Activated naive CD4-positive, alpha-beta T cell treated with anti-CD3 and anti-CD28 coated beads, Interleukin-2, amount 10 ng/mL, durations not matched to agents 7 days and 5 days (primary cell): ENCODE data around the gene AHDC1.
"Not testable (repeated sequence)": the region's sequence is repeated elsewhere in the genome, so short reads cannot be mapped to it uniquely, and the experiment has no call there.

Source experiments
- CTCF ChIA-PET: fragments of 350-600 bp; sonication (Branson Sonifier 250); formaldehyde crosslinking; loops from one replicate; lab custom pipeline; 2021; ENCODE audit warnings: antibody characterized with exemption; lab: Charles Lee
- DNase-seq: peaks from one replicate; pipeline ENCODE4 v3.0.0-alpha.2; 2020
- H3K27ac Mint-ChIP-seq: one replicate; pipeline ENCODE4 v1.8.0; 2021; ENCODE audit warnings: mild to moderate bottlenecking, moderate library complexity, mixed read lengths
- H3K27me3 Mint-ChIP-seq: one replicate; pipeline ENCODE4 v1.8.0; 2021; ENCODE audit warnings: mild to moderate bottlenecking, mixed read lengths
- H3K36me3 Mint-ChIP-seq: one replicate; pipeline ENCODE4 v1.8.0; 2021; ENCODE audit warnings: mixed read lengths
- H3K4me1 Mint-ChIP-seq: one replicate; pipeline ENCODE4 v1.8.0; 2021; ENCODE audit warnings: mixed read lengths
- H3K4me3 Mint-ChIP-seq: one replicate; pipeline ENCODE4 v1.8.0; 2021; ENCODE audit warnings: mild to moderate bottlenecking, moderate library complexity, mixed read lengths
- H3K9me3 Mint-ChIP-seq: one replicate; pipeline ENCODE4 v1.8.0; 2021; ENCODE audit warnings: mixed read lengths

AHDC1 gene

DNA sequence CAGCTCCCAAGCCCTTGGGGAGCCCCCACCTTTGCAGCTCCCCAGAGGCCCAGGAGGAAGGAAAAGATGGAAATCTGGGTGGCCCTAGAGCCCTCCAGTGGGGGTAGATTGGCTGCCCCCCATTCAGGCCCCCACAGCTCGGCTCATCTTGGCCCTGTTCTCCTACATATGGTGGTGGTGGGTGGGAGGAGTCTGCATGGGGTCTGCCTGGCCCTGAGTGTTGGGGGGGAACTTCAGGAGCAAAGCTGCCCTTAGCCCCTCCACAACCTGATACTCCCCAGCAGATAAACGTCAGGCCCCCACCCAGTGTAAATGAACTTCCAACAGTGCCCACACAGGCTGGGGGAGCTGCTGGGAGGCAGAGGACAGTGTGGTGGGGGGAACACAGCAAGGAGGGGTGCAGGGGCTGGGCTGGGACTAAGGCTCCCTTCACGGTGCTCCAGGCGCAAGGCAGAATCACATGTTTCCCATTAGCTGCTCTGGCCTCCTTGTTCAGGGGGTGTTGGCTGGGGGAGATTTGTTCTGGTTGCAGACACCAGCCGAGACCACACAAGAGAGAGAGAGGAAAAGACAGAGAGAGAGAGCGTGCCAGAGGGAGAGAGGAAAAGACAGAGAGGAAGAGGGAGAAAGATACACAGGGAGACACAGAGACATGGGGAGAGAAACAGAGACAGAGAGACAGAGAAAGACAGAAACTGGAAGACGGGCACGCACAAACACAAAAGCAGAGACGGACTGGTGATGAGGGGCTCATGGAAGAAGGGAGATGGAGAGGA lies 42.6 kb downstream of the AHDC1 start:
- Mint-ChIP-seq H3K9me3 (no peaks in the 10 kb centered on the region), H3K4me1 (peaks cover 20% of the 10 kb centered on the region), H3K4me3 (no peak overlapping the region), H3K27me3 (no peaks in the 10 kb centered on the region), H3K27ac (no peak overlapping the region), H3K36me3 (peaks cover 3% of the 10 kb centered on the region)
- CTCF ChIA-PET: no interaction called here
- no peak for DNase-seq

GRCh38 chr1:27560268-27561123 lies 43.4 kb downstream of the AHDC1 start:
- Mint-ChIP-seq H3K4me1 (peaks cover 27% of the 10 kb centered on the region), H3K4me3 (no peak overlapping the region), H3K27me3 (no peaks in the 10 kb centered on the region), H3K27ac (no peak overlapping the region), H3K9me3 (no peaks in the 10 kb centered on the region), H3K36me3 (peaks cover 3% of the 10 kb centered on the region)
- no peak for DNase-seq
- CTCF ChIA-PET: interaction anchor here (1.2 kb wide), 1 partner anchor 8 kb away, joined by 5 read pairs; no protein-coding TSS in a partner anchor

GRCh38 chr1:27559466-27560030 lies 44.4 kb downstream of the AHDC1 start:
- CTCF ChIA-PET: interaction anchor here (1.2 to 6.7 kb wide), 2 partner anchors 9 kb away, joined by 5 to 97 read pairs; no protein-coding TSS in a partner anchor
- Mint-ChIP-seq H3K36me3 (peaks cover 3% of the 10 kb centered on the region), H3K27me3 (no peaks in the 10 kb centered on the region), H3K9me3 (no peaks in the 10 kb centered on the region), H3K4me1 (peaks cover 36% of the 10 kb centered on the region), H3K4me3 (no peak overlapping the region), H3K27ac (no peak overlapping the region)
- no peak for DNase-seq

GRCh38 chr1:27557596-27558340 lies 46.2 kb downstream of the AHDC1 start:
- H3K27me3 Mint-ChIP-seq: no peaks in the 10 kb centered on the region
- CTCF ChIA-PET: interaction anchor here (1.3 to 6.7 kb wide), 16 partner anchors 10 to 324 kb away, joined by 3 to 97 read pairs (median 8); partner anchors contain the start of genes AHDC1 and WDTC1
- no peaks in the 10 kb centered on the region for H3K9me3 Mint-ChIP-seq
- no peak overlapping the region for H3K4me3 Mint-ChIP-seq
- peak overlapping the region; percentile 64 for H3K27ac Mint-ChIP-seq
- peaks cover 35% of the 10 kb centered on the region for H3K4me1 Mint-ChIP-seq
- peaks cover 3% of the 10 kb centered on the region for H3K36me3 Mint-ChIP-seq
- no peak for DNase-seq

- no peaks in the 10 kb centered on the region for H3K27me3 Mint-ChIP-seq
- DNase-seq: peak; percentile 83
- H3K4me1 Mint-ChIP-seq: peaks cover 35% of the 10 kb centered on the region
- H3K27ac Mint-ChIP-seq: peak overlapping the region; percentile 84
- no peaks in the 10 kb centered on the region for H3K9me3 Mint-ChIP-seq
- CTCF ChIA-PET: interaction anchor here (0.8 to 6.7 kb wide), 37 partner anchors 9 to 329 kb away, joined by 3 to 97 read pairs (median 5); partner anchors contain the start of genes AHDC1, IFI6, WASF2 and WDTC1
- peaks cover 3% of the 10 kb centered on the region for H3K36me3 Mint-ChIP-seq
- peak overlapping the region; percentile 48 for H3K4me3 Mint-ChIP-seq
Measured at GRCh38 chr1:27556781-27557595, 47.0 kb downstream of the AHDC1 start.

- H3K4me3 Mint-ChIP-seq: peak overlapping the region; percentile 48
- CTCF ChIA-PET: interaction anchor here (0.8 to 6.7 kb wide), 37 partner anchors 8 to 330 kb away, joined by 3 to 97 read pairs (median 5); partner anchors contain the start of genes AHDC1, IFI6, WASF2 and WDTC1
- H3K27ac Mint-ChIP-seq: peak overlapping the region; percentile 84
- peaks cover 4% of the 10 kb centered on the region for H3K36me3 Mint-ChIP-seq
- no peaks in the 10 kb centered on the region for H3K9me3 Mint-ChIP-seq
- no peak for DNase-seq
- H3K4me1 Mint-ChIP-seq: peaks cover 35% of the 10 kb centered on the region
- no peaks in the 10 kb centered on the region for H3K27me3 Mint-ChIP-seq
Measured at GRCh38 chr1:27556435-27556780, 47.5 kb downstream of the AHDC1 start.

DNA sequence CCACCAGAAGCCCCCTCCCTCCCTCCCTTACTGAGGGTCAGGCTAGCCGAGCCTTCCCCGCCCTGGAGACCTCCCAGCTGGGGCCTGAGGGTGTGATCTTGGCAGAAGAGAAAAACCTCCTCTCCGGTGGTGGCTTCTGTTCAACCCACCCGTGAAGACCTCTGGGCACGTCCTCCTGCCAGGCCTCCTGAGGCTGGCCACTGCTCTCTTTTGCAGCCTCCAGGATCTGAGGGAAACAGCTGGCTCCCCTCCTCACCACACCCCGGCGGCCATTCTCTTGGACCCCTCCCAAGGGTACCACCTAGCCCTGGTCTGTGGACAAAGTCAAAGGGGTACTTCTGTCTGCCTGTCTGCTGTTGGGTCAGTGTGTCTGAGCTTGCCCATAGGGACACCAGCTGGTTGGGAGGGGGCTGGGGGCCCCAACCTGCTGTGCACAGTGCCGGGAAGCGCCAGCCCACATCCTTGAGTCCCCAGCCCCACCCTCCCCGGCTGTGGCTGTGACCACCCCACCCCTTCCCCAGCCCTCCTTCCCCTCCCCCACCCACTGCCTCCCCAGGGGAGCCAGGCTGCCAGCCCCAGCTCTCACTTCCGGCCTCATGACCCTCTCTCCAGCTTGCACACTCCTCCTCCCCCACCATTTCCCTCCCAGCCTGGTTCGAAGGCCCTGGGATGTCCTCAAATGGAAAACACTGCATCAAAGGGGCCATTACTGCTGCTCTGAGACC lies 48.1 kb downstream of the AHDC1 start:
- peak; percentile 70 for DNase-seq
- Mint-ChIP-seq H3K27ac (peak overlapping the region; percentile 84), H3K4me1 (peaks cover 35% of the 10 kb centered on the region), H3K4me3 (peak overlapping the region; percentile 19), H3K27me3 (no peaks in the 10 kb centered on the region), H3K9me3 (no peaks in the 10 kb centered on the region), H3K36me3 (peaks cover 7% of the 10 kb centered on the region)
- CTCF ChIA-PET: interaction anchor here (0.8 to 6.7 kb wide), 34 partner anchors 8 to 330 kb away, joined by 3 to 97 read pairs (median 5); partner anchors contain the start of genes AHDC1, IFI6 and WASF2

GRCh38 chr1:27554759-27555699 lies 48.9 kb downstream of the AHDC1 start:
- peaks cover 11% of the 10 kb centered on the region for H3K36me3 Mint-ChIP-seq
- peaks cover 35% of the 10 kb centered on the region for H3K4me1 Mint-ChIP-seq
- CTCF ChIA-PET: interaction anchor here (0.9 to 6.7 kb wide), 11 partner anchors 10 to 152 kb away, joined by 3 to 97 read pairs (median 4); partner anchors contain the start of gene IFI6
- no peak for DNase-seq
- no peak overlapping the region for H3K4me3 Mint-ChIP-seq
- H3K27me3 Mint-ChIP-seq: no peaks in the 10 kb centered on the region
- peak overlapping the region; percentile 72 for H3K27ac Mint-ChIP-seq
- H3K9me3 Mint-ChIP-seq: no peaks in the 10 kb centered on the region

GRCh38 chr1:27554293-27554692 lies 49.7 kb downstream of the AHDC1 start:
- DNase-seq: no peak
- peaks cover 12% of the 10 kb centered on the region for H3K36me3 Mint-ChIP-seq
- H3K27ac Mint-ChIP-seq: peak overlapping the region; percentile 72
- no peak overlapping the region for H3K4me3 Mint-ChIP-seq
- H3K4me1 Mint-ChIP-seq: peaks cover 33% of the 10 kb centered on the region
- CTCF ChIA-PET: interaction anchor here (0.9 to 6.7 kb wide), 5 partner anchors 15 to 152 kb away, joined by 3 to 97 read pairs (median 4); no protein-coding TSS in a partner anchor
- no peaks in the 10 kb centered on the region for H3K27me3 Mint-ChIP-seq
- no peaks in the 10 kb centered on the region for H3K9me3 Mint-ChIP-seq

DNA sequence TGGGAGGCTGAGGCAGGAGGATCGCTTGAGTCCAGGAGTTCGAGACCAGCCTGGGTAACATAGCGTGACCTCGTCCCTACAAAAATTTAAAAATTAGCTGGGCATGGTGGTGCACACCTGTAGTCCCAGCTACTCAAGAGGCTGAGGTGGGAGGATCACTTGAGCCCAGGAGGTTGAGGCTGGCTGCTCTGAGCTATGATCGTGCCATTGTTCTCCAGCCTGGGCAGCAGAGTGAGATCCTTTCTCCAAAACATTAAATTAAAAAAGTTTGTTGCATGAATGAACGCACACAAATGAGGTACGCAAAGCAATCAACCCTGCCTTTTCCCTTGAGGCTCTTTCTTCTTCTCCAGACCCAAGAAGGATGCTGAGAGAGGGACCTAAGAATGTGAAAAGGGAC lies 50.1 kb downstream of the AHDC1 start:
- CTCF ChIA-PET: interaction anchor here (1.1 to 6.7 kb wide), 4 partner anchors 15 to 151 kb away, joined by 3 to 97 read pairs (median 4); no protein-coding TSS in a partner anchor
- H3K4me3 Mint-ChIP-seq, H3K27me3 Mint-ChIP-seq, H3K9me3 Mint-ChIP-seq, H3K27ac Mint-ChIP-seq, DNase-seq: not testable (repeated sequence)
- peaks cover 33% of the 10 kb centered on the region for H3K4me1 Mint-ChIP-seq
- peaks cover 12% of the 10 kb centered on the region for H3K36me3 Mint-ChIP-seq

GRCh38 chr1:27552911-27553420 lies 51.0 kb downstream of the AHDC1 start:
- H3K27me3 Mint-ChIP-seq: no peaks in the 10 kb centered on the region
- peaks cover 33% of the 10 kb centered on the region for H3K4me1 Mint-ChIP-seq
- DNase-seq: no peak
- H3K9me3 Mint-ChIP-seq: no peaks in the 10 kb centered on the region
- H3K4me3 Mint-ChIP-seq: no peak overlapping the region
- peaks cover 12% of the 10 kb centered on the region for H3K36me3 Mint-ChIP-seq
- H3K27ac Mint-ChIP-seq: no peak overlapping the region
- CTCF ChIA-PET: interaction anchor here (6.7 kb wide), 1 partner anchor 16 kb away, joined by 97 read pairs; no protein-coding TSS in a partner anchor
